ENCODE measurements around the gene KIF4B. TPM values are rescaled to one million over a fixed set of nuclear protein-coding genes. Genes with fewer than 3 reads are reported as not detected.

Gene KIF4B
- total RNA-seq, 4 donors from 2014 or later, result 0.07 TPM; not detected in 3

DNA sequence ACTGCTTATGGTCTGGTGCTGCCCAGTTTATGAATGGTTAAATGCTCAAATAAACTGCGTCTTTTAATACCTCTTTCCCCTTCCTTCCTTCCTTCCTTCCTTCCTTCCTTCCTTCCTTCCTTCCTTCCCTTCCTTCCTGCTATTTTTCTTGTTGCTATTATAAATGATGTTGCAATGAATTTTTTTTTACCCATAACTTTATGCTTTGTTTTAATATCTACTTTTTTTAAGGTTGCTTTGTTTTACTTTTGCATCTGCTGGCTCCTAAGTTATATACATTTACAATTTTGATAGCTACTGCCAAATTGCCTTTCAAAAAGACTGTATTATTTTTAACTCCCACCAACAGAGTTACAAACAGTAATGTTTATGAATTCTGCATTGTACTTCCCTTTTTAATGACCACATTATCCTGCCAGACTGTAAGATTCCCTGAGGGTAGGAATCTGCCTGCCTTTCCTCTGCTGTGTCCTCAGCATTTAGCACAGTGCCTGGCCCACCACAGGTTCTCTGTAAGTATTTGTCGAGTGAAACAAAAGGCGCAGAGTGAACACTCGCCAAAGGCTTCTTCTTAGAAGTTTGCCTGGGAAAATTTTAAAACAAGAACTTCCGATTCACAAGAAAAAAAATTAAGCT, 36.9 kb downstream of the KIF4B start:
- TF ChIP-seq, protein P1, sequence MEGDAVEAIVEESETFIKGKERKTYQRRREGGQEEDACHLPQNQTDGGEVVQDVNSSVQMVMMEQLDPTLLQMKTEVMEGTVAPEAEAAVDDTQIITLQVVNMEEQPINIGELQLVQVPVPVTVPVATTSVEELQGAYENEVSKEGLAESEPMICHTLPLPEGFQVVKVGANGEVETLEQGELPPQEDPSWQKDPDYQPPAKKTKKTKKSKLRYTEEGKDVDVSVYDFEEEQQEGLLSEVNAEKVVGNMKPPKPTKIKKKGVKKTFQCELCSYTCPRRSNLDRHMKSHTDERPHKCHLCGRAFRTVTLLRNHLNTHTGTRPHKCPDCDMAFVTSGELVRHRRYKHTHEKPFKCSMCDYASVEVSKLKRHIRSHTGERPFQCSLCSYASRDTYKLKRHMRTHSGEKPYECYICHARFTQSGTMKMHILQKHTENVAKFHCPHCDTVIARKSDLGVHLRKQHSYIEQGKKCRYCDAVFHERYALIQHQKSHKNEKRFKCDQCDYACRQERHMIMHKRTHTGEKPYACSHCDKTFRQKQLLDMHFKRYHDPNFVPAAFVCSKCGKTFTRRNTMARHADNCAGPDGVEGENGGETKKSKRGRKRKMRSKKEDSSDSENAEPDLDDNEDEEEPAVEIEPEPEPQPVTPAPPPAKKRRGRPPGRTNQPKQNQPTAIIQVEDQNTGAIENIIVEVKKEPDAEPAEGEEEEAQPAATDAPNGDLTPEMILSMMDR (IDR thresholded peaks at IDR 0.05), result no peak
- no peak for TF ChIP-seq POLR2A (IDR thresholded peaks at IDR 0.05)
- H3K4me3 ChIP-seq, result no peak overlapping the region
- no peaks in the 10 kb centered on the region for H3K36me3 ChIP-seq
- intact Hi-C loops (cut with DNase I; ENCODE audit: low total_unique reads), result no loop called here
- no peak overlapping the region for H3K27ac ChIP-seq
- no peaks in the 10 kb centered on the region for H3K9me3 ChIP-seq
- no peaks in the 10 kb centered on the region for H3K4me1 ChIP-seq
- no peaks in the 10 kb centered on the region for H3K27me3 ChIP-seq
- no peak for DNase-seq

DNA sequence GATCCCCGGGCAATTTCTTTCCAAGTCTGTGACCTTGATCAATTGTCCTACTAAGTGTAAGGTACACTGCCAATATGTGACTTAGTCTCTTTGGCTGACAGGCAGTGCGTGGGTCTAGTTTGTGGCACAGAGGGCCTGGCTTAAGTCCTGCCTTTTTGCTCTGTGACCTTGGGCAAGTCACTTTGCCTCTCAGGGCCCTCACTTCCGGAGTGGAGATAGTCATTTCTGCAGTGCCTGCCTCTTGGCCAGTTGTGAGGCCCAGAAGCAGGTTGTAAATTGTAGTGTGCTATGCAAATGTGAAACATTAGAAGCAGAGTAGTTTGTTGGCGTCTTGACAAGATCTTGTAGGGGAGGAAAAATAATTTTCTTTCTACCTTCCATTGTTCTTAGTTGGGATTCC, 39.0 kb downstream of the KIF4B start:
- Histone ChIP-seq H3K27me3 (no peaks in the 10 kb centered on the region), H3K9me3 (no peaks in the 10 kb centered on the region), H3K4me1 (no peaks in the 10 kb centered on the region), H3K36me3 (no peaks in the 10 kb centered on the region), H3K27ac (no peak overlapping the region), H3K4me3 (no peak overlapping the region)
- intact Hi-C loops (cut with DNase I; ENCODE audit: low total_unique reads), result no loop called here
- DNase-seq, result no peak
- TF ChIP-seq, protein P1 (IDR thresholded peaks at IDR 0.05), result no peak

DNA sequence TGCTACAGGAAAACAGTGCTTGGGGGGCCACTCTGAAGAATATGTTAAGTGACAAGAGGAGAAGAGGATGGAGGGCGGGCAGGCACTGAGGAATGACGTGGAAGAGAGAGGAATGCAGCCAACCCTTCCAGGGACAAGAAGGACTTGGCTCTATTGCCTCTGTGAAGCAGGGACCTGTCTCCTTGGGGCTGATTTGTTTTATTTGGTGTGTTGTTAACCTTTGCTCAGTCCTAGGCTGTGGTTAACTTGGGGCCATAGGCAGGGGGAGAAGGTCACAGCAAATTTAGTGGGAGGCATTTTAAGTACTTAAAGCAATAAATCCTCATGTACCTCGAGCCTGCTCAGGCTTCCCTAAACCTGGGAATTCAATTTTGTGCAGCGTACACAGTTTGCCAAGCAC, 39.9 kb downstream of the KIF4B start:
- no peak overlapping the region for H3K4me3 ChIP-seq
- no peaks in the 10 kb centered on the region for H3K4me1 ChIP-seq
- intact Hi-C loops (cut with DNase I; ENCODE audit: low total_unique reads), result no loop called here
- no peak overlapping the region for H3K27ac ChIP-seq
- DNase-seq, result no peak
- TF ChIP-seq POLR2A (IDR thresholded peaks at IDR 0.05), result no peak
- TF ChIP-seq, protein P1 (IDR thresholded peaks at IDR 0.05), result no peak
- no peaks in the 10 kb centered on the region for H3K27me3 ChIP-seq
- no peaks in the 10 kb centered on the region for H3K36me3 ChIP-seq
- no peaks in the 10 kb centered on the region for H3K9me3 ChIP-seq

DNA sequence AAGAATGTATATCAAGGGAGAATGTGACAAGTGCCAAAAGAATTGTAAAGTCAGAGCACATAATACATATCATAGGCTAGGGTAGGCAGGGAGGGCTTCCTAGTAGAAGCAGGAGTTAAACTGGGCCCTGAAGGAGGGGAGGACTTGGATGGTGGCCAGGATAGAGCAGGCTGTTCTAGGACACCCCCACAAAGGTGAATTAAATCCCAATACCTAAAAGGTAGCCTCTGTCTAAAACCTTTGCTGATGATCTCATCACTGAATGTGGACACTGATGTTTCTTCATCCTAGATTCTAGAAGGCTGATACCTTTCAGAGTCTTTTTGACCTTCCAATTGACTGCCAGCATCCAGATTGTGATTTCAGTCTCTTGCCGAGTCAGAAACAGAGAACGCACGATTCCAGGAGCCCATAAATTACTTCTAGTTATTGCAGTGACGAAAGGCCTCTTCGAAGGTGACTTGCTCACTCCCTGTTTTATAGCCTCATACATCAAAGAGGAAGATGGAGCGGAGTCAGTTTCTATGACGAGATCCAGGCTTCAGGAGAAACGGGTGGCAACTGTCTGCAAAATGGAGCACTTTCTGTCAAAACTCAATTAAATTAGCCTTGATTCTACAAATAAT, 43.2 kb downstream of the KIF4B start:
- Histone ChIP-seq H3K27me3 (no peaks in the 10 kb centered on the region), H3K9me3 (no peaks in the 10 kb centered on the region), H3K27ac (no peak overlapping the region), H3K4me1 (no peaks in the 10 kb centered on the region), H3K4me3 (no peak overlapping the region), H3K36me3 (no peaks in the 10 kb centered on the region)
- TF ChIP-seq, protein P1 (IDR thresholded peaks at IDR 0.05), result no peak
- TF ChIP-seq POLR2A (IDR thresholded peaks at IDR 0.05), result no peak
- intact Hi-C loops (cut with DNase I; ENCODE audit: low total_unique reads), result no loop called here
- DNase-seq, result no peak

- no peak for TF ChIP-seq POLR2A (IDR thresholded peaks at IDR 0.05)
- TF ChIP-seq, protein P1 (IDR thresholded peaks at IDR 0.05), result no peak
- Histone ChIP-seq H3K4me3 (no peak overlapping the region), H3K36me3 (no peaks in the 10 kb centered on the region), H3K27me3 (no peaks in the 10 kb centered on the region), H3K27ac (no peak overlapping the region), H3K4me1 (no peaks in the 10 kb centered on the region), H3K9me3 (no peaks in the 10 kb centered on the region)
- intact Hi-C loops (cut with DNase I; ENCODE audit: low total_unique reads), result no loop called here
- no peak for DNase-seq
Measured at GRCh38 chr5:155057626-155058025, 44.1 kb downstream of the KIF4B start.
